K562 (cell line): ENCODE data around the gene ZNF552. TPM values are rescaled to one million over a fixed set of nuclear protein-coding genes. Genes with fewer than 3 reads are reported as not detected.

ENCODE experiments used
- GTF2F1 ChIP-seq: IDR thresholded peaks from 2 replicates; pipeline ENCODE4 v1.6.1; 2011; ENCODE audit warnings: low read depth, low read length, improper control_type of control experiment
- HDAC1 ChIP-seq, 2 experiments: fragments of 450-650 bp; IDR thresholded peaks; 2 replicates each; pipeline ENCODE4 v1.6.1; 2016 to 2017; ENCODE audit warnings: inconsistent platforms in 1 of 2, mild to moderate bottlenecking in 1 of 2, moderate library complexity in 1 of 2
- KDM5B ChIP-seq: fragments of 200-600 bp; sonication (generic); IDR thresholded peaks from 2 replicates; pipeline ENCODE4 v1.6.1; 2012; ENCODE audit warnings: low read depth, mild to moderate bottlenecking, moderate library complexity, low read length, control low read depth, inconsistent platforms; ENCODE audit not compliant: insufficient replicate concordance
- KLF6 ChIP-seq: fragments of 250-450 bp; sonication (Bioruptor Pico); IDR thresholded peaks from 2 replicates; pipeline ENCODE4 v1.4.0; 2020; ENCODE audit warnings: mild to moderate bottlenecking, moderate library complexity, borderline replicate concordance
- NFE2L1 ChIP-seq: fragments of 450-650 bp; IDR thresholded peaks from 2 replicates; pipeline ENCODE4 v1.6.1; 2016; ENCODE audit warnings: missing genetic modification characterization, low read depth, mild to moderate bottlenecking, missing compliant biosample characterization, moderate library complexity, borderline replicate concordance
- NFIC ChIP-seq: fragments of 450-650 bp; IDR thresholded peaks from 2 replicates; pipeline ENCODE4 v1.6.1; 2017; ENCODE audit warnings: mild to moderate bottlenecking, inconsistent platforms
- NONO ChIP-seq, 2 experiments: fragments of 200-400 bp in 1 of 2; fragments of 450-650 bp in 1 of 2; formaldehyde crosslinking in 1 of 2; IDR thresholded peaks; 2 replicates each; pipeline ENCODE4 v1.6.1; 2017; ENCODE audit warnings: low read depth in 2 of 2, mild to moderate bottlenecking in 2 of 2, moderate library complexity in 2 of 2, low read length in 1 of 2
- RAD51 ChIP-seq: fragments of 450-650 bp; IDR thresholded peaks from 2 replicates; pipeline ENCODE4 v1.7.1; 2016; ENCODE audit warnings: low read depth, mild to moderate bottlenecking, borderline replicate concordance
- RBFOX2 ChIP-seq: fragments of 200-400 bp; formaldehyde crosslinking; IDR thresholded peaks from 2 replicates; pipeline ENCODE4 v1.6.1; 2017; ENCODE audit warnings: low read depth, mild to moderate bottlenecking, low read length, moderate library complexity
- polyA plus RNA-seq, 8 experiments: library from polyadenylated mRNA; depleted of rRNA in 4 of 8; stranded (reverse) in 5 of 8; unstranded in 3 of 8; fragments of >200 nt; fragmentation: Nextera tagmentation in 2 of 8; fragmentation: Illumina TruSeq in 1 of 8; extraction: Ambion mirVana in 2 of 8; extraction: Trizol in 1 of 8; gene quantifications; 2 replicates each; pipeline versions ENCODE4 v1.2.1 to v1.2.3, GENCODE V29; 2011 to 2014; ENCODE audit warnings: inconsistent platforms in 1 of 8, missing spikeins in 1 of 8
- total RNA-seq, 7 experiments: library from RNA; depleted of rRNA in 6 of 7; stranded (reverse); fragments of >200 nt in 6 of 7; fragmentation: Illumina TruSeq in 2 of 7; extraction: Trizol in 2 of 7; gene quantifications; 2 replicates each; pipeline versions ENCODE4 v1.2.1 to v1.2.3, GENCODE V29; 2011 to 2021; ENCODE audit warnings: low replicate concordance in 1 of 7
- TF ChIP-seq, protein P1 (sequence below), 2 experiments: IDR thresholded peaks; 2 replicates each; pipeline ENCODE4 v1.6.1; 2011; ENCODE audit warnings: borderline replicate concordance in 1 of 2, control low read depth in 1 of 2, low read depth in 1 of 2, low read length in 1 of 2, mild to moderate bottlenecking in 1 of 2, mixed read lengths in 1 of 2, moderate library complexity in 1 of 2; ENCODE audit not compliant: insufficient read depth in 1 of 2, insufficient read length in 1 of 2, poor library complexity in 1 of 2, severe bottlenecking in 1 of 2; ENCODE audit errors: extremely low read depth in 1 of 2
- TF ChIP-seq, protein P2 (sequence below): fragments of 450-650 bp; formaldehyde crosslinking; IDR thresholded peaks from 2 replicates; pipeline ENCODE4 v1.4.0; 2022; ENCODE audit warnings: missing genetic modification characterization
- TF ChIP-seq, protein P3 (sequence below), 2 experiments: IDR thresholded peaks; 2 replicates each; pipeline ENCODE4 v1.6.1; 2012; ENCODE audit warnings: improper control_type of control experiment in 2 of 2, low read depth in 2 of 2, low read length in 2 of 2, borderline replicate concordance in 1 of 2
- TF ChIP-seq, protein P4 (sequence below), 2 experiments: fragments of 200-800 bp in 1 of 2; sonication (Bioruptor generic) in 1 of 2; sonication (generic) in 1 of 2; formaldehyde crosslinking in 1 of 2; IDR thresholded peaks in 1 of 2; conservative IDR thresholded peaks in 1 of 2; 2 replicates each; pipeline versions ENCODE4 v1.5.0 to v1.6.1; 2016 to 2020; ENCODE audit warnings: missing compliant biosample characterization in 1 of 2, missing genetic modification characterization in 1 of 2, missing genetic modification reagents in 1 of 2
- TF ChIP-seq, protein P5 (sequence below), 2 experiments: fragments of 450-650 bp in 1 of 2; IDR thresholded peaks; 2 replicates each; pipeline ENCODE4 v1.6.1; 2011 to 2017; ENCODE audit warnings: low read depth in 2 of 2, antibody characterized with exemption in 1 of 2, borderline replicate concordance in 1 of 2, low read length in 1 of 2, mild to moderate bottlenecking in 1 of 2, mixed read lengths in 1 of 2; ENCODE audit not compliant: control insufficient read depth in 1 of 2

ZNF552 gene
- total and polyA plus RNA-seq, 9 of the 15 experiments (the other 6 are each of a cell fraction or from before 2014, with no cell fraction given) = 4.4 to 12.4 (median 8.5) TPM

DNA sequence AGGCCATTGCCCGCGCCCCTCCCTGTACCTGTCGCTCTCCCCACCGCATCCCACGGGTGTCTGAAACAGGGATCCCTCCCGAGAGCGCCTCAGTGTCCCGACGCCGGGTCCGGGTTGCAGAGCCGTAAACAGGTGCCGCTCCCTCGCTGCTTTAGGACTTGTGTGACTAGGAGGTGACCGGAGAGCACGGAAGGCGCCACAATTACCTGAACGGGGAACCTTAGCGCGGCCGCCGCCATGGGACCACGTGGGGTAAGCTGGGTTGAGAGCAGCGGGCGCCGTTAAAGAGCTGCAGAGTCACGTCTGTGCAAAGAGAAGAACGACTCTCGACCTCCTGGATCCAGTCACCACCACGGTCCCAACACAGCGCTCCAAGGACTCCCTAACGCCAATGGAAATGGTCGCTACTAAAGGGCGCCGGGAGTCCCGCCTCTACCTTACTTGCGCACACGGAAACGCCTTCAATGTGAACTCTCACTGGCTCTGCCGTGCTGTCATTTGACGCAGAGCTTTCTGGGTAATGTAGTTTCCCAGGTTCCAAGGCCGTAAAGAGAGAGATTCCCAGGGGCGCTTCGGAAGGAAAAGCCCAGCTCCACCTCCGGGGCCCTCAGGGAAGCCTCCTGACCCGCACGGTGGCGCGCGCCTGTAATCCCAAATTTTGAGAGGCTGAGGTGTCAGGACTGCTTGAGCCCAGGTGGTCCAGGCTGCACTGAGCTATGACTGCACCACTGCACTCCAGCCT is at the start of gene ZNF552 (continued):
- TF ChIP-seq, protein P1, sequence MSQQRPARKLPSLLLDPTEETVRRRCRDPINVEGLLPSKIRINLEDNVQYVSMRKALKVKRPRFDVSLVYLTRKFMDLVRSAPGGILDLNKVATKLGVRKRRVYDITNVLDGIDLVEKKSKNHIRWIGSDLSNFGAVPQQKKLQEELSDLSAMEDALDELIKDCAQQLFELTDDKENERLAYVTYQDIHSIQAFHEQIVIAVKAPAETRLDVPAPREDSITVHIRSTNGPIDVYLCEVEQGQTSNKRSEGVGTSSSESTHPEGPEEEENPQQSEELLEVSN (IDR thresholded peaks at IDR 0.05; ENCODE audit: borderline replicate concordance in 1 of 2, extremely low read depth in 1 of 2, insufficient read depth in 1 of 2, insufficient read length in 1 of 2, low read depth in 1 of 2, low read length in 1 of 2, poor library complexity in 1 of 2, severe bottlenecking in 1 of 2) = peak in 1 of 2 experiments; percentile 20
- TF ChIP-seq, protein P2, sequence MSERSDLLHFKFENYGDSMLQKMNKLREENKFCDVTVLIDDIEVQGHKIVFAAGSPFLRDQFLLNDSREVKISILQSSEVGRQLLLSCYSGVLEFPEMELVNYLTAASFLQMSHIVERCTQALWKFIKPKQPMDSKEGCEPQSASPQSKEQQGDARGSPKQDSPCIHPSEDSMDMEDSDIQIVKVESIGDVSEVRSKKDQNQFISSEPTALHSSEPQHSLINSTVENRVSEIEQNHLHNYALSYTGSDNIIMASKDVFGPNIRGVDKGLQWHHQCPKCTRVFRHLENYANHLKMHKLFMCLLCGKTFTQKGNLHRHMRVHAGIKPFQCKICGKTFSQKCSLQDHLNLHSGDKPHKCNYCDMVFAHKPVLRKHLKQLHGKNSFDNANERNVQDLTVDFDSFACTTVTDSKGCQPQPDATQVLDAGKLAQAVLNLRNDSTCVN = 0 out of 2 replicates have a peak, but pooled peaks have one; percentile 24
- TF ChIP-seq GTF2F1 (0 out of 2 replicates have a peak, but pooled peaks have one; percentile 42), KLF6 (CRISPR knock-in tag) (no peak), RAD51 (peak; percentile 16; the same call in 1 of the 2 replicates), NFE2L1 (no peak), HDAC1 (IDR thresholded peaks at IDR 0.05) (peak in 1 of 2 experiments; percentile 81; a peak in 2 of 4 replicates), KDM5B (peak; percentile 83), NFIC (peak; percentile 35; the same call in 1 of the 2 replicates), NONO (IDR thresholded peaks at IDR 0.05; ENCODE audit: low read depth in 2 of 2, low read length in 1 of 2) (peak in 1 of 2 experiments; percentile 97; a peak in 2 of 4 replicates), RBFOX2 (peak; percentile 83)
- TF ChIP-seq, protein P3, sequence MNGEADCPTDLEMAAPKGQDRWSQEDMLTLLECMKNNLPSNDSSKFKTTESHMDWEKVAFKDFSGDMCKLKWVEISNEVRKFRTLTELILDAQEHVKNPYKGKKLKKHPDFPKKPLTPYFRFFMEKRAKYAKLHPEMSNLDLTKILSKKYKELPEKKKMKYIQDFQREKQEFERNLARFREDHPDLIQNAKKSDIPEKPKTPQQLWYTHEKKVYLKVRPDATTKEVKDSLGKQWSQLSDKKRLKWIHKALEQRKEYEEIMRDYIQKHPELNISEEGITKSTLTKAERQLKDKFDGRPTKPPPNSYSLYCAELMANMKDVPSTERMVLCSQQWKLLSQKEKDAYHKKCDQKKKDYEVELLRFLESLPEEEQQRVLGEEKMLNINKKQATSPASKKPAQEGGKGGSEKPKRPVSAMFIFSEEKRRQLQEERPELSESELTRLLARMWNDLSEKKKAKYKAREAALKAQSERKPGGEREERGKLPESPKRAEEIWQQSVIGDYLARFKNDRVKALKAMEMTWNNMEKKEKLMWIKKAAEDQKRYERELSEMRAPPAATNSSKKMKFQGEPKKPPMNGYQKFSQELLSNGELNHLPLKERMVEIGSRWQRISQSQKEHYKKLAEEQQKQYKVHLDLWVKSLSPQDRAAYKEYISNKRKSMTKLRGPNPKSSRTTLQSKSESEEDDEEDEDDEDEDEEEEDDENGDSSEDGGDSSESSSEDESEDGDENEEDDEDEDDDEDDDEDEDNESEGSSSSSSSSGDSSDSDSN (IDR thresholded peaks at IDR 0.05; ENCODE audit: borderline replicate concordance in 1 of 2, low read depth in 2 of 2, low read length in 2 of 2) = no peak
- TF ChIP-seq, protein P4, sequence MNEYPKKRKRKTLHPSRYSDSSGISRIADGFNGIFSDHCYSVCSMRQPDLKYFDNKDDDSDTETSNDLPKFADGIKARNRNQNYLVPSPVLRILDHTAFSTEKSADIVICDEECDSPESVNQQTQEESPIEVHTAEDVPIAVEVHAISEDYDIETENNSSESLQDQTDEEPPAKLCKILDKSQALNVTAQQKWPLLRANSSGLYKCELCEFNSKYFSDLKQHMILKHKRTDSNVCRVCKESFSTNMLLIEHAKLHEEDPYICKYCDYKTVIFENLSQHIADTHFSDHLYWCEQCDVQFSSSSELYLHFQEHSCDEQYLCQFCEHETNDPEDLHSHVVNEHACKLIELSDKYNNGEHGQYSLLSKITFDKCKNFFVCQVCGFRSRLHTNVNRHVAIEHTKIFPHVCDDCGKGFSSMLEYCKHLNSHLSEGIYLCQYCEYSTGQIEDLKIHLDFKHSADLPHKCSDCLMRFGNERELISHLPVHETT (CRISPR knock-in tag; conservative IDR thresholded peaks at IDR 0.05 in 1 of 2, IDR thresholded peaks at IDR 0.05 in 1 of 2) = no peak
- TF ChIP-seq, protein P5, sequence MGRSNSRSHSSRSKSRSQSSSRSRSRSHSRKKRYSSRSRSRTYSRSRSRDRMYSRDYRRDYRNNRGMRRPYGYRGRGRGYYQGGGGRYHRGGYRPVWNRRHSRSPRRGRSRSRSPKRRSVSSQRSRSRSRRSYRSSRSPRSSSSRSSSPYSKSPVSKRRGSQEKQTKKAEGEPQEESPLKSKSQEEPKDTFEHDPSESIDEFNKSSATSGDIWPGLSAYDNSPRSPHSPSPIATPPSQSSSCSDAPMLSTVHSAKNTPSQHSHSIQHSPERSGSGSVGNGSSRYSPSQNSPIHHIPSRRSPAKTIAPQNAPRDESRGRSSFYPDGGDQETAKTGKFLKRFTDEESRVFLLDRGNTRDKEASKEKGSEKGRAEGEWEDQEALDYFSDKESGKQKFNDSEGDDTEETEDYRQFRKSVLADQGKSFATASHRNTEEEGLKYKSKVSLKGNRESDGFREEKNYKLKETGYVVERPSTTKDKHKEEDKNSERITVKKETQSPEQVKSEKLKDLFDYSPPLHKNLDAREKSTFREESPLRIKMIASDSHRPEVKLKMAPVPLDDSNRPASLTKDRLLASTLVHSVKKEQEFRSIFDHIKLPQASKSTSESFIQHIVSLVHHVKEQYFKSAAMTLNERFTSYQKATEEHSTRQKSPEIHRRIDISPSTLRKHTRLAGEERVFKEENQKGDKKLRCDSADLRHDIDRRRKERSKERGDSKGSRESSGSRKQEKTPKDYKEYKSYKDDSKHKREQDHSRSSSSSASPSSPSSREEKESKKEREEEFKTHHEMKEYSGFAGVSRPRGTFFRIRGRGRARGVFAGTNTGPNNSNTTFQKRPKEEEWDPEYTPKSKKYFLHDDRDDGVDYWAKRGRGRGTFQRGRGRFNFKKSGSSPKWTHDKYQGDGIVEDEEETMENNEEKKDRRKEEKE (IDR thresholded peaks at IDR 0.05; ENCODE audit: borderline replicate concordance in 1 of 2, control insufficient read depth in 1 of 2, low read depth in 2 of 2, low read length in 1 of 2) = peak in 1 of 2 experiments; percentile 76; a peak in 1 of 4 replicates
